ENCODE data around the gene ACVR2B. TPM values are rescaled to one million over a fixed set of nuclear protein-coding genes. Genes with fewer than 3 reads are reported as not detected.

Gene ACVR2B
- total and polyA plus RNA-seq, 2 donors (not counting 1 experiment from before 2014, with no cell fraction given): 0.18 to 4.2 TPM

GRCh38 chr3:38515367-38515766 is 61.7 kb downstream of the ACVR2B start:
- TF ChIP-seq EZH2 (IDR thresholded peaks at IDR 0.05; ENCODE audit: borderline replicate concordance, insufficient read depth, low read depth, low read length, poor library complexity, severe bottlenecking) (no peak), CTCF (IDR thresholded peaks at IDR 0.05) (no peak)
- DNase-seq (no peak), ATAC-seq (ENCODE audit: low read depth) (no peak)
- intact Hi-C loops (cut with micrococcal nuclease): no loop called here
- Histone ChIP-seq H3K4me3 (ENCODE audit: control extremely low read depth in 1 of 5, extremely low read depth in 1 of 5, insufficient read depth in 1 of 5, low read depth in 2 of 5, low read length in 4 of 5) (no peak overlapping the region), H3K27me3 (replicated peaks in 1 of 4; ENCODE audit: control extremely low read depth in 1 of 4, control insufficient read depth in 3 of 4, insufficient read depth in 4 of 4, low read length in 3 of 4) (no peaks in the 10 kb centered on the region), H3K79me2 (ENCODE audit: control insufficient read depth, insufficient read depth, low read length) (no peaks in the 10 kb centered on the region), H2AFZ (ENCODE audit: insufficient read depth, low read depth, low read length, poor library complexity, severe bottlenecking) (no peak overlapping the region), H3K9me3 (ENCODE audit: control extremely low read depth in 1 of 3, control insufficient read depth in 2 of 3, insufficient read depth in 1 of 3, low read length in 2 of 3) (no peaks in the 10 kb centered on the region), H3K27ac (ENCODE audit: low read length in 2 of 2) (no peak overlapping the region), H4K20me1 (ENCODE audit: control insufficient read depth, insufficient read depth, low read length, poor library complexity, severe bottlenecking) (no peaks in the 10 kb centered on the region), H3K4me1 (ENCODE audit: control insufficient read depth in 2 of 2, insufficient read depth in 2 of 2, low read length in 2 of 2) (peaks cover 7 to 12% of the 10 kb centered on the region in 2 donors), H3K9ac (ENCODE audit: low read length) (no peak overlapping the region), H3K4me2 (replicated peaks; ENCODE audit: low read depth, low read length, poor library complexity, severe bottlenecking) (no peak overlapping the region), H3K36me3 (replicated peaks in 1 of 2; ENCODE audit: control extremely low read depth in 1 of 2, control insufficient read depth in 1 of 2, extremely low read depth in 1 of 2, insufficient read depth in 2 of 2, low read length in 1 of 2) (peaks cover 2 to 14% of the 10 kb centered on the region in 2 experiments)
- WGBS (ENCODE audit: insufficient coverage): 99% methylated on average over 7 of the region's 7 CpGs
- Mint-ChIP-seq H3K27me3 (no peaks in the 10 kb centered on the region), H3K27ac (no peak overlapping the region), H3K4me1 (peaks cover 12% of the 10 kb centered on the region), H3K4me3 (no peak overlapping the region), H3K9me3 (ENCODE audit: insufficient read depth) (no peaks in the 10 kb centered on the region)
- ChIA-PET CTCF (no interaction called here), POLR2A (no interaction called here)

GRCh38 chr3:38516669-38517068 is 63.0 kb downstream of the ACVR2B start:
- Histone ChIP-seq H3K4me3 (ENCODE audit: control extremely low read depth in 1 of 5, extremely low read depth in 1 of 5, insufficient read depth in 1 of 5, low read depth in 2 of 5, low read length in 4 of 5) (no peak overlapping the region), H3K27me3 (replicated peaks in 1 of 4; ENCODE audit: control extremely low read depth in 1 of 4, control insufficient read depth in 3 of 4, insufficient read depth in 4 of 4, low read length in 3 of 4) (no peaks in the 10 kb centered on the region), H3K79me2 (ENCODE audit: control insufficient read depth, insufficient read depth, low read length) (no peaks in the 10 kb centered on the region), H3K36me3 (replicated peaks in 1 of 2; ENCODE audit: control extremely low read depth in 1 of 2, control insufficient read depth in 1 of 2, extremely low read depth in 1 of 2, insufficient read depth in 2 of 2, low read length in 1 of 2) (peaks cover 0 to 5% of the 10 kb centered on the region in 2 experiments), H2AFZ (ENCODE audit: insufficient read depth, low read depth, low read length, poor library complexity, severe bottlenecking) (no peak overlapping the region), H3K27ac (ENCODE audit: low read length in 2 of 2) (no peak overlapping the region), H3K9ac (ENCODE audit: low read length) (no peak overlapping the region), H3K9me3 (ENCODE audit: control extremely low read depth in 1 of 3, control insufficient read depth in 2 of 3, insufficient read depth in 1 of 3, low read length in 2 of 3) (no peaks in the 10 kb centered on the region), H4K20me1 (ENCODE audit: control insufficient read depth, insufficient read depth, low read length, poor library complexity, severe bottlenecking) (no peaks in the 10 kb centered on the region), H3K4me1 (ENCODE audit: control insufficient read depth in 2 of 2, insufficient read depth in 2 of 2, low read length in 2 of 2) (peaks cover 7 to 12% of the 10 kb centered on the region in 2 donors), H3K4me2 (replicated peaks; ENCODE audit: low read depth, low read length, poor library complexity, severe bottlenecking) (no peak overlapping the region)
- 0% methylated on average over 1 of the region's 1 CpG for WGBS (ENCODE audit: insufficient coverage)
- ChIA-PET CTCF (no interaction called here), POLR2A (no interaction called here)
- TF ChIP-seq CTCF (IDR thresholded peaks at IDR 0.05) (no peak), EZH2 (IDR thresholded peaks at IDR 0.05; ENCODE audit: borderline replicate concordance, insufficient read depth, low read depth, low read length, poor library complexity, severe bottlenecking) (no peak)
- Mint-ChIP-seq H3K27ac (no peak overlapping the region), H3K9me3 (ENCODE audit: insufficient read depth) (no peaks in the 10 kb centered on the region), H3K27me3 (no peaks in the 10 kb centered on the region), H3K4me1 (peaks cover 18% of the 10 kb centered on the region), H3K4me3 (no peak overlapping the region)
- ATAC-seq (ENCODE audit: low read depth) (no peak), DNase-seq (no peak)
- intact Hi-C loops (cut with micrococcal nuclease): no loop called here
